HG02870 (cell line): ENCODE data around the gene SCGB1D1.

Experiments
- ATAC-seq: cut with Tn5 transposase; IDR thresholded peaks from one replicate; pipeline ENCODE4 v1.9.1; 2021; ENCODE audit warnings: mild to moderate bottlenecking, moderate library complexity; ENCODE audit not compliant: unreplicated experiment

Gene SCGB1D1

DNA sequence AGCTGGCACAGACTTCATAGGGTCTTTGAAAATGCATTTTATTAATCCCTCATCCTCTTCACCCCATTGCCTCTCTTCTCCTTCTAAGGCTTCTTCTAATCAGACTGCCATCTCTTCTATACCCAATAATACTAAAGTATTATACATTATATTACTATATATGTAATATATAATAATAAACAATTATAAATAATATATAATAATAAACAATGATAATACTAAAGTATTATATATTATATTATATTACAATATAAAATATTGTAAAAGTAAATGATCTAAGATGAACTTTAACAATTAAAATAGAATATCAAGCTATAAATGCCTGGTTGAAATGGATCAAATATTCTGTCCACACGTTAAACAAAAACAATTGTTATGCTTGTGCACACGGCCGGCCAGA, 31.5 kb downstream of the SCGB1D1 start:
- no peak for ATAC-seq

DNA sequence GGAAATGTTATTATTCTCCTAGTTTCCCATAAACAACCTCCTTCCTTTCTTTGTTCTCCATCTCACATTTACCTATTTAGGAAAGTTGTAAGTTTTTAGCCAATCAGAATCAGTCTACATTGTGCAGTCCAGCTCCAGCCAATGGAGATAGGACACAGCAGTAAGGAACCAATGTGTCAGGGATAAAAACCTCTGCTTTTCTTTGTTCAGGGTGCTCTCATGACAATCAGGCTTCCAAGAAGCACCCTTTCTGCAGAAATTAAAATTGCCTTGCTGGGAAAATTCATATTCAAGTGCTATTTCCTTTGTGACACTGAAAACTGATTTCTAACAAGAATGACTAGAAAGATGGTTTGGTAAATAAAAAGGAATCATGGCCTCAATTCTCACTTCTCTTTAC, 33.1 kb downstream of the SCGB1D1 start:
- ATAC-seq: no peak

DNA sequence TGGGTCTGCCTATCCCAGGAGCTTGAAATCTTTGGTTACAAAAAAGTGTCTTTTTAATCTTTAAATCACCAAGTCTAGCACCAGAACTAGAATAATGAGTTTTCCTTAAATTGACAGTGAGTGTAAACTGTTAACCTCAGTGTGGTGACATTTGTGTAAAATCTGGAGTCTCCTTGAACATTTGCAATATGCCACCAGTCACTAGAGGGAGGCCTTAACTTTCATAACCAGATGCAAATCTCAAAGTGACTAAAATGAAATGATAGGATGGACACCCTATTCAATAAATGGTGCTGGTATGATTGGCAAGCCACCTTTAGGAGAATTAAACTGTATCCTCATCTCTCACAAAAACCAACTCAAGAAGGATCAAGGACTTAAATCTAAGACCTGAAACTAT, 43.7 kb downstream of the SCGB1D1 start:
- ATAC-seq: no peak

DNA sequence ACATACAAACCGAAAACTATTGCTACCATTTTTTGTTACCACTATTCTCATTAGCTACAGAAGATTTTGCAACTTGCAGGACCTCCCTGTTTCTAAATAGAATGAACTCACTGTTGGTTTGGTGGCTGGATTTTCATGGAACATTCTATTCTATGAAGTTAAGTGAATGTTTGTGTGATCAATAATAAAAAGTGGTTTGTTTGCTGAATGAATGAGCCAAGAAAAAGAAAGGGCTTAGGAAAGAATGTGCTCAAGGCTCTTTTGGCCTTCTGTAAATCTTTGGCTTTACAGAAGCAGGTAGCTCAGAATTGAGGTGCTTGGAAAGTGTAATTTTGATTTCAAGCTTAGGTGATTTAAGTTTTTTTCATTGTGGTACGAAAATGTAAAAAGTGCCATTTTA, 46.2 kb downstream of the SCGB1D1 start:
- no peak for ATAC-seq

DNA sequence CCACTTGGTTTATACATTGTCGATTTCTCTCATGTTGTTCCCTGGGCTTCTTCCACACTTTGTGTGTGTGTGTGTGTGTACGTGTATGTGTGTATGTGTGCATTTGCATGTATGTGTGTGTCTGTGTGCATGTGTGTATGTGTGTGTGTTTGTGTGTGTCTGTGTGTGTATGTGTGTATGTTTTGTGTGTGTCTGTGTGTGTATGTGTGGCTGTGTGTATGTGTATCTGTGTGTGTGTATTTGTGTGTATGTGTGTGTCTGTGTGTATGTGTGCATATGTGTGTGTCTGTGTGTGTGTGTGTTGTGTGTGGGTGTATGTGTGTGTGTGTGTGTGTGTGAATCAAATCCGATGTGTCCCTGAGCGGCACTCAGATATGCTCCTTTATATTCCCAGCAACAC, 47.5 kb downstream of the SCGB1D1 start:
- no peak for ATAC-seq

DNA sequence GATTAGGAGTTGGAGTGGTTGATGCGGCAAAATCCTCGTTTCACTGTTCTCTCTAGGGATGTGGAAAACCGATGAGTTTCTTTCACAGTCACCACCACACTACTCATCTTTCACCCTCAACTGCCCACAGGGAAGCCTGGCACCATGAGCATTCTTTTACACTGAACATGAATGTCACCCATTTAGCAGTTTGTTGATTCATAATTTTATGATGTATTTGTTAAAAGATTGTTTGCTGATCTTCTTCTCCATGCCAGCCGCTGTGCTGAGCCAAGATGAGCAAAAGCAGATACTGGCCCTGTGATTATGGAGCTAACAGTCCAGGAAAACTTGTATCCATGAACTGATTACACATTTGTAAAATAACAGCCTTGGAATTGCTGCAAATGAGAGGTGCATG, 48.1 kb downstream of the SCGB1D1 start:
- ATAC-seq: no peak

DNA sequence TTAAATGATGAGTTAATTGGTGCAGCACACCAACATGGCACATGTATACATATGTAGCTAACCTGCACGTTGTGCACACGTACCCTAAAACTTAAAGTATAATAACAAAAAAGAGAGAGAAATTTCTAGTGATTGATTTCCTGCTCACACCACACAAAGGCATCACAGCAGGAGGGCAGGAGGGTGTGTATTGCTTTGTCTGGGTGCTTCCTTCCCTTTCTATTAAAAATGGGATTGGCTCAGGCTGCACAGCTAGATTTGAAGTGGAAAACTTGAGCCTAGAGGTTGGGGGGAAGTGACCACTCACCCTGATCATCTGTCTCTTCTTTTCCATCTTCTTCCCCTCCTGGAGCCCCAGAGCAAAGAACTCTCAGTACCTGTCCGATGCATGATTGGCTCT, 51.1 kb downstream of the SCGB1D1 start:
- no peak for ATAC-seq

GRCh38 chr11:62242021-62242420, 52.0 kb downstream of the SCGB1D1 start, which contains the start of gene SCGB1D2:
Gene SCGB1D2 (plus strand): TSS chr11:62242239. CDS start chr11:62242308, 69 bp downstream.
- no peak for ATAC-seq
